GM12873 (cell line): Measurements from ENCODE around the gene DMD.

Experiments
- CTCF ChIP-seq: IDR thresholded peaks from 2 replicates; pipeline ENCODE4 v1.5.1; 2012; ENCODE audit warnings: low read depth, mild to moderate bottlenecking, moderate library complexity, low read length, control low read depth; ENCODE audit not compliant: insufficient read depth; ENCODE audit errors: missing control alignments

DMD gene

GRCh38 chrX:31132821-31133241 is 2078.5 kb downstream of the DMD start:
- no peak for TF ChIP-seq CTCF

GRCh38 chrX:31130457-31131220 is 2080.7 kb downstream of the DMD start:
- TF ChIP-seq CTCF, result no peak

- TF ChIP-seq CTCF, result no peak
These were observed 2082.5 kb downstream of the DMD start for GRCh38 chrX:31128855-31129254.

- no peak for TF ChIP-seq CTCF
These were observed 2083.6 kb downstream of the DMD start for GRCh38 chrX:31127716-31128115.

- no peak for TF ChIP-seq CTCF
These were observed 2085.1 kb downstream of the DMD start for GRCh38 chrX:31126205-31126604.

- TF ChIP-seq CTCF, result no peak
These were observed 2086.8 kb downstream of the DMD start for GRCh38 chrX:31124536-31124935.

GRCh38 chrX:31123335-31123734 is 2088.0 kb downstream of the DMD start:
- no peak for TF ChIP-seq CTCF
